GM12872 (cell line): ENCODE results near the gene METTL25.

Experiments
- CTCF ChIP-seq: IDR thresholded peaks from 3 replicates; pipeline ENCODE4 v1.5.1; 2011; ENCODE audit warnings: low read depth, mild to moderate bottlenecking, low read length, moderate library complexity; ENCODE audit not compliant: insufficient read depth

Gene METTL25

GRCh38 chr12:82473111-82473754, 114.9 kb downstream of the METTL25 start:
- TF ChIP-seq CTCF: no peak

GRCh38 chr12:82474181-82474797, 116.0 kb downstream of the METTL25 start:
- no peak for TF ChIP-seq CTCF

DNA sequence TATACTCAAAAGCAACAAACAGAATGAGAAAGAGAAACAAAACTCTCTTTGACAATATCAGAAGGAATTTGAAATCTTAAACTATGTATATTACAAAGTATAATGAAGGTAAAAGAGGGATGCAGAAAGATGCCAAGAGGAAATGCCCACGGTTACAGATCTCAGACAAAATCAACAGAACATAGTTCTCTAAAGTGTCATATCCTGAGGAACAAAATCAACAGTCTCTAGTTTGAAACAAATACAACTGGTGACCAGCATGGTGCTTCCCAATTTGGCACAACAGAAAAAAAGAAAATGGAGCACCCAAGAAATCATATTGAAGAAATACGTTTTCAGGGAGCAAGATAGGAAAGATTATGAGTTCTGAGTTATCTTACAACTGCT, 116.5 kb downstream of the METTL25 start:
- TF ChIP-seq CTCF: no peak

- TF ChIP-seq CTCF: no peak
These were observed 116.9 kb downstream of the METTL25 start for GRCh38 chr12:82475211-82475610.

GRCh38 chr12:82476511-82476910, 118.2 kb downstream of the METTL25 start:
- no peak for TF ChIP-seq CTCF

DNA sequence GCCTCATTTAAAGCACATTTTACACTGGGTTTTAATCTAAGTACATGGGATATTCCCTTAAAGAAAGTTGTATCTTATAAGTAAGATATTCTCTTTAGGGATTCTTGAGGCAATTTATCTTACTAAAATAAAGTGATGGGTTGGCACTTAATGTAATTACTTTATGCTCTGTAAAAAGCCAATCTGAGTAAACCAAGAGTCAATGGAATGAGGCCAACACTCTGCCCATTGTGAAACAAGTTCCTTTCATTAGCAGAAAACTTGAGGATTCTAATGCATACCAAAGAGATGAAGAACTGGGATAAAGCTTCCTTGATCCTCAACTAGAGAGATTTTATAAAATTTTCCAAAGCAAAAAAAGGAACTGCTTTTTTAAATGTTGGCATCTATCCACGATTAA, 121.2 kb downstream of the METTL25 start:
- TF ChIP-seq CTCF: no peak

- no peak for TF ChIP-seq CTCF
These were observed 122.3 kb downstream of the METTL25 start for GRCh38 chr12:82480606-82481005.
